Mucosa of descending colon (tissue), 3 donors: Measurements from ENCODE around the gene MICALL2. TPM values are rescaled to one million over a fixed set of nuclear protein-coding genes. Genes with fewer than 3 reads are reported as not detected.

Source experiments
- ATAC-seq: fragments of 200-7000 bp; cut with Tn5 transposase; one replicate; pipeline ENCODE4 v1.9.1; 2020; ENCODE audit warnings: mild to moderate bottlenecking, moderate library complexity
- DNase-seq, 3 donors: peaks; one replicate each; pipeline ENCODE4 v3.0.0-alpha.2; 2020
- H3K36me3 ChIP-seq: fragments of 200-600 bp; one replicate; pipeline ENCODE4 v1.8.0; 2021; ENCODE audit warnings: low read depth, mild to moderate bottlenecking
- H3K4me1 ChIP-seq: fragments of 200-600 bp; one replicate; pipeline ENCODE4 v1.8.0; 2021; ENCODE audit warnings: low read depth, mild to moderate bottlenecking
- H3K4me3 ChIP-seq: fragments of 200-600 bp; one replicate; pipeline ENCODE4 v1.8.0; 2021; ENCODE audit warnings: mild to moderate bottlenecking
- H3K9me3 ChIP-seq: fragments of 200-600 bp; one replicate; pipeline ENCODE4 v1.8.0; 2021; ENCODE audit warnings: mild to moderate bottlenecking
- CTCF ChIP-seq: fragments of 200-600 bp; IDR thresholded peaks from one replicate; pipeline ENCODE4 v1.8.0; 2022; ENCODE audit warnings: antibody characterized with exemption, mild to moderate bottlenecking
- intact Hi-C, 2 donors: fragments of 100-400 bp; cut with DNase I in 1 of 2; cut with micrococcal nuclease in 1 of 2; formaldehyde crosslinking; loops; one replicate each; pipeline versions ENCODE4 v1.11.0 to v1.11.1; 2022; cut with DNase I, micrococcal nuclease
- total RNA-seq, 3 donors: library from RNA; stranded (reverse); fragmentation: NEBNext Ultra II Directional in 2 of 3; extraction: Animal tissue kit (Norgen Biotek cat#: 25700) in 2 of 3; gene quantifications; one replicate each; pipeline versions ENCODE4 v1.2.1 to v1.2.4, GENCODE V29; 2021 to 2023
- donor health status: DM: no; HTN: no; CAD: no; lungs with moderate emphysema.
- donor health status: DM: no; HTN: no; CAD: no.
- donor health status: DM: no; HTN: yes; CAD: no.

Gene MICALL2
- total RNA-seq, 3 donors from 2014 or later, result 59.9 to 96.2 (median 94.5) TPM

DNA sequence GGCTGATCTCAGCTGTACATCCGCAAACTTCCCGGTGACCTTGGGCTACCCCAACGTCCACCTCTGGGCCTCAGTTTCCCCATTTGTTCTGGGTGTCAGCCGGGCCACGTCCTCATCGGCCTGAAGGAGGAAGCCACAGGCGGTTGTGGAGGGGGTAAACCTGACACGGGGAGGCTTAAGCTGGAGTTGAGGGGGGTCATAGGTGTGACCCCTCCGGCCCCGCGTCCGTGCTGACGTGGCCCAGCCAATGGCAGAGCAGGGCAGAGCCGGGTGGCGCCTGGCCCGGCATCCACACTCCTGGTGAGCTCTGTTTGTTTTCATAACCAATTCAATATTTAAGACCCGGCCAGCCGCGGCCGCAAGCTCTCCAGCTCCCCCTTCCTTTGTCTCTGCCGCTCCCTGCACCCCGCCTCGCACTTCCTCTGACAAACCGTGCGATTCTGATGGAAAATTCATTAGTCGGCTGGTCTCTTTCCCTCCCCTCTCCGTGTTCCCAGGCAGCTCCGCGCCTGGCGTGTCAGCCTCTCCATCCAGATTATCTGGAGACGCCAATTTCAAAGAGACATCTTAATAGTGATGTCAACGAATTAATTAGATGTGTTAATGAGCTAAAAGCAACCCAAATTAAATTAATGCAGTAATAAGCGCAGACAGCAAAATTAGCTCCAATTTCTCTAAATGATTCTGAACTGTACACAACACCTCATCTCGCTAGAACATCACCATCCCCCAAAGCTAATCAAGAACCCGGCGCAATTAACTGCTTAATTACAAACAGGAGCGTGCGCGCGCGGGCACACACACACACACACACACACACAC, 55.4 kb downstream of the MICALL2 start:
- H3K36me3 ChIP-seq, result no peaks in the 10 kb centered on the region
- DNase-seq (no peak), ATAC-seq (no peak)
- no peaks in the 10 kb centered on the region for H3K9me3 ChIP-seq
- no peak overlapping the region for H3K4me3 ChIP-seq
- no peak for TF ChIP-seq CTCF
- intact Hi-C loops, result loop anchor here in 1 of 2 donors (10.0 kb wide), 1 partner anchor 169 kb away; the partner anchor contains the start of gene UNCX
- no peaks in the 10 kb centered on the region for H3K4me1 ChIP-seq

DNA sequence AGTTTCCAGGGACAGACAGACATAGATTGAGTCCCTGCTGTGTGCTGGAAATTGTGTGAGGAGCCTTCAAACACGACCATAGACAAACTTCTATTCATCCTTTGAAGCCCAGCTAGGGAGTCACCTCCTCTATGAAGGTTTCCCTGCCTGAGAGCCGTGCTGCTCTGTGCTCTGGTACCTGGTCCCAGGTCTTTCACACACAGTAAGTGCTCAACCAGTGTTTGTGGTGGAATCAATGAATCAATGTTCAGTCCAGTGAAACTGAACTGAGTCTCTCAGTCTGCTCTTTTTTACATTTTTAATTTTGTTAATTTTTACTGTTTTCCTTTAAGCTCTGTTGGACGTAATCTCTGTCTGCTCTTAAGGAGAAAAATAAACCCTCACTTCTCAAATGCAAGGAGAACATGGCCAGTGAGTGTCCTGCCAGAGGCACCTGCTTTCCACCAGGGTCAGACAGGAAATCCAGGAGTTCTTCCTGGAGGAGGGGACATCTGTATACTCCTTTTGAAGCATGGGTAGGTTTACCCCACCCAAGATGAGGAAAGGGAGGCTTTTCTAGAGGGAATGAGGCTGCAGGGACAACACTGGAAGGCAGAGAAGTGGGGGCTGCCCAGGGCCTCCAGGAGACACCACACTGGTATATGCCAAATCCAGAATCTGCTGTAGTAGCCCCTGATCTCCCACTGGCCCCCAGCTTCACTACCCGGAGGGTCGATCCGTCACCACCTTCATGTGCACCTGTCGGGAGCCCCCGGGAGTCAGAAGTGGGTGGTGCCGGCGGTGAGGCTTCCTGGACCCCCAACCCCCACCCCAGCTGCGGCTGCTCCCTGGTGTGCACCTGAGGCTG, 56.3 kb downstream of the MICALL2 start:
- ATAC-seq (no peak), DNase-seq (no peak)
- intact Hi-C loops, result loop anchor here in 1 of 2 donors (10.0 kb wide), 1 partner anchor 168 kb away; the partner anchor contains the start of gene UNCX
- Histone ChIP-seq H3K4me1 (no peaks in the 10 kb centered on the region), H3K36me3 (no peaks in the 10 kb centered on the region), H3K9me3 (no peaks in the 10 kb centered on the region), H3K4me3 (no peak overlapping the region)
- no peak for TF ChIP-seq CTCF

DNA sequence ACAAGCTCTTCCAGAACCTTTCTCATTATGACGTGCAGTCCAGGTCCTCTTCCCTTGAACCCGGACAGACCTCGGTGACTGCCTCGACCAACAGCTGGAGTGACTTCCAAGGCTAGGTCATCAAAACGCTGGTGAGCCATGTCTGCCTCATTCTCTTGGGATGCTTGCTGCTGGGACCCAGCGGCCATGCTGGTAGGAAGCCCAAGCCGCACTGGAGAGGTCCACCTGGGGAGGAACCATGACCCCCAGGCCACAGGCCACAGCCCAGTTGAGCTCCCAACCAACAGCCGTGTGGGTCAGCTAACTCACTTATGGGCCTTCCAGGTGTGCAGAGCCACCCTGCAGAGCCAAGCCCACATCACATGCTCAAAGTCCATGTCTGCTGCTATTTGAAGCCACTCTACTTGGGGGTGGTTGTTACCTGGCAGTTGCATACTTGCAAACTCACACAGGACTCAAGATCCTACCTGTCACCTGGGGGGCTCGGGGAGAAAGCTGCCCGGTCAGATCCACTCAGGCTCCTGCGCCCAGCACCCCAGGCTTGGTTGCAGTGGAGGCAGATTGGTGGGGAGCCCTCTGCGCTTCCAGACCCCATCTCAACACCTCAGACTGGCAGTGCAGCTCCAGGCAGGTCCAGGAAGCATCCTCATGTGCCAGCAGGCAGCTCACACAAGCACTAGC, 57.0 kb downstream of the MICALL2 start:
- intact Hi-C loops, result loop anchor here in 1 of 2 donors (10.0 kb wide), 1 partner anchor 167 kb away; the partner anchor contains the start of gene UNCX
- DNase-seq (no peak), ATAC-seq (no peak)
- Histone ChIP-seq H3K9me3 (no peaks in the 10 kb centered on the region), H3K4me3 (no peak overlapping the region), H3K36me3 (no peaks in the 10 kb centered on the region), H3K4me1 (no peaks in the 10 kb centered on the region)
- no peak for TF ChIP-seq CTCF

GRCh38 chr7:1401011-1401410, 58.3 kb downstream of the MICALL2 start:
- intact Hi-C loops, result loop anchor here in 1 of 2 donors (10.0 kb wide), 1 partner anchor 166 kb away; the partner anchor contains the start of gene UNCX
- ATAC-seq (no peak), DNase-seq (no peak)
- no peaks in the 10 kb centered on the region for H3K4me1 ChIP-seq
- H3K4me3 ChIP-seq, result no peak overlapping the region
- TF ChIP-seq CTCF, result no peak
- H3K36me3 ChIP-seq, result no peaks in the 10 kb centered on the region
- no peaks in the 10 kb centered on the region for H3K9me3 ChIP-seq

GRCh38 chr7:1400371-1400770, 58.9 kb downstream of the MICALL2 start:
- H3K36me3 ChIP-seq, result no peaks in the 10 kb centered on the region
- DNase-seq, result no peak
- TF ChIP-seq CTCF, result no peak

More at GRCh38 chr7:1400371-1400770, 58.9 kb downstream of the MICALL2 start:
- H3K4me1 ChIP-seq, result no peaks in the 10 kb centered on the region
- no peak overlapping the region for H3K4me3 ChIP-seq
- intact Hi-C loops, result loop anchor here in 1 of 2 donors (10.0 kb wide), 1 partner anchor 166 kb away; the partner anchor contains the start of gene UNCX
- no peaks in the 10 kb centered on the region for H3K9me3 ChIP-seq
- ATAC-seq, result no peak
